GM18861 (cell line): Measurements from ENCODE around the gene GMCL2.

ENCODE experiments used
- ATAC-seq: cut with Tn5 transposase; IDR thresholded peaks from one replicate; pipeline ENCODE4 v1.9.1; 2021; ENCODE audit not compliant: unreplicated experiment

The GMCL2 gene

DNA sequence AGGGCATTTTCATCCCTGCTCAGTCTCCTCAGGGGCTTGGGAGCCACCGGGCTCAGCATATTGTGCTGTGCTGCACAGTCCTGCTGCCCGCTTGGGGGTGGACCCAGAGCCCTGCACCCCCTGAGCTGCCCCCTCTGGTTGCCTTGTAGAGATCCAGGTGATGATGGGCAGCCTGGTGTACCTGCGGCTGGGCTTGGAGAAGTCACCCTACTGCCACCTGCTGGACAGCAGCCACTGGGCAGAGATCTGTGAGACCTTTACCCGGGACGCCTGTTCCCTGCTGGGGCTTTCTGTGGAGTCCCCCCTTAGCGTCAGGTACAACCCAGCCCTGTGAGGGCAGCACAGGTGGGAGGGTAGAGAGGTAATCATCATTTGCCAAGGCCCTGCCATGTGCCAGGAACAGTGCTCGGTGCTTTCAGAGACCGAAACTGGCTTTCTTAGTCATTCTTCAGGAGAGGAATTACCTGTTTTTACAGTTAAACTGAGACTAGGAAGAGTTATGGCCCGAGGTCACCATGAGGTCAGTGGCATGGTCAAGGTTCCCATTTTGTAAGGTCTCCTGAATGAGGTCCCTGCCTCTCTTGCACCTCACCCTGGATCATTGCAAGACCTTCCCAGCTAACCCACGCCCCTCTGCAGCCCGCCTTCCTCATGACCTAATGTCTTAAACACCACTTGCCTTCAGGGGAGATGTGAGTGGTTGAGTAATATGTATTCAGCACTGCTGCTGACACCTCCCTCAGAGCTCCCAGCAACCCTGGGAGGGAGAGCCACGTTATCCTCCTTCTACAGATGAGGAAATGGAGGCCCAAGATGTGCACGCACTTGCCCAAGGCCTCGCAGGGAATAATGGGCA is 41.0 kb downstream of the GMCL2 start:
- no peak for ATAC-seq

DNA sequence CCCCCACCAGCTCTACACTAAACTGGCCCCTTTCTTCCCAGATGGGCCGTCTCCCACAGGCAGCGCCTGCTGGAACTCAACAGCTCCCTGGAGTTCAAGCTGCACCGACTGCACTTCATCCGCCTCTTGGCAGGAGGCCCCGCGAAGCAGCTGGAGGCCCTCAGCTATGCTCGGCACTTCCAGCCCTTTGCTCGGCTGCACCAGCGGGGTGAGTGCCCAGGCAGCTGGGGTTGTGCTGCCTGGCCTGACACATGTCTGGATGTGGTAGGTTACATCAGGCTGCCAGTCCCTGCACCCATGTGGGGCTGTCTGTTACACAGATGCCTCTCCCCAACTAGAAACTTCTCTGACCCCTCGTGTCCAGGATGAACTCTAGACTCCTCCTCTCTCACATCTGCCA is 43.3 kb downstream of the GMCL2 start:
- ATAC-seq: no peak

DNA sequence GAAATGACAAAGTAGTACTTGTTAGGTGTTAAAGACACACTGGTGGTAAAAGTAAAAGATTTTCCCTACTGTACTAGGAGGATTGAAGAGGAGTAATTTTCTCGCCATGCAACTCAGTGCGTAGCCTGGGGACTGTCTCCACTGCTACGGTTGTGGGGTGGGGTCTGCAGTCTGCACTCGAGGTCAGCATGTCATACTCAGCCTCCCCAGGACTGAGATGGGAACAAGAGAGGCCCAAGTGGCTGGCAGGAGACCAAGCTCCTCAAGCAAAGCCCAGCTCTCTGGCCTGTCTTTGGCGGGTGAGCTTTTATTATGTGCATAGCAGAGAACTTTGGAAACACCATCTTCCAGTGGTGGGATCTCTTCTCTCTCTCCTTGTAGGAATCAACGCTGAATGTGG is 43.9 kb downstream of the GMCL2 start:
- no peak for ATAC-seq

DNA sequence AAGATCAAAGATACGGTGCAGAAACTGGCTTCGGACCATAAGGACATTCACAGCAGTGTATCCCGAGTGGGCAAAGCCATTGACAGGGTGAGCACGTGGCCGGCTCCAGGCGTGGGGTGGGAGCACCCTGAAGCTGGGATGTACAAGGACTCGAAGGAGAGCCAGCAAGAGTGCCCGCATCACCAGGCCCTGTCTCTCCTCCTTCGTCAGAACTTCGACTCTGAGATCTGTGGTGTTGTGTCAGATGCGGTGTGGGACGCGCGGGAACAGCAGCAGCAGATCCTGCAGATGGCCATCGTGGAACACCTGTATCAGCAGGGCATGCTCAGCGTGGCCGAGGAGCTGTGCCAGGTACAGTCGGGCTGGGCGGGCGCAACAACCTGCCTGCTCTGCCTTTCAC is 44.5 kb downstream of the GMCL2 start:
- ATAC-seq: no peak

DNA sequence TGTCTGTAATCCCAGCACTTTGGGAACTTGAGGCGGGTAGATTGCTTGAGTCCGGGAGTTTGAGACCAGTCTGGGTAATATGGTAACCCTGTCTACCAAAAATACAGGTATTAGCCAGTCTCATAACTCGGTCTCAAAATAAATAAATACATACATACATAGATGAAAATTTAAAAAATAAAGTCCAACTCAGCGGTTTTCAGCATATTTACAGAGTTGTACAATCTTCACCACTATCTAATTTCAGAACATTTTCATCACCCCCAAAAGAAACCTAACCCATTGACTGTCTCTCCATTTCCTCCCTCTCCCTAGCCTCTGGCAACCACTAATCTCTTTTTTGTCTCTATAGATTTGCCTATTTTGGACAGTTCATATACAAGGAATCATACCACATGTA is 45.6 kb downstream of the GMCL2 start:
- no peak for ATAC-seq

DNA sequence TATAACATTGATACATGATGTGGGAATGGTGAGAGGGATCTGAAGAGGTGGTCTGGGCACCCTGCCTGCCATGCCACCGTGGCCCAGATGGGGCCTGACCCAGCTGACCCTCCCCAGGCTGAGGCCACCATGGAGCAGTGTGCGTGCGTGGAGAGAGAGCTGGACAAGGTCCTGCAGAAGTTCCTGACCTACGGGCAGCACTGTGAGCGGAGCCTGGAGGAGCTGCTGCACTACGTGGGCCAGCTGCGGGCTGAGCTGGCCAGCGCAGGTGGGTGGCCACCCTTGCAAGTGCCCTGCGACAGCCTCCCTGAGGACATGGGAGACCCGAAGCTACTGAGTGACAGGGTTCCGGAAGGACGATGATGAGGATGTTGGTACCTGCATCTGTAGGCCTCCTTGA is 49.2 kb downstream of the GMCL2 start:
- ATAC-seq: no peak

DNA sequence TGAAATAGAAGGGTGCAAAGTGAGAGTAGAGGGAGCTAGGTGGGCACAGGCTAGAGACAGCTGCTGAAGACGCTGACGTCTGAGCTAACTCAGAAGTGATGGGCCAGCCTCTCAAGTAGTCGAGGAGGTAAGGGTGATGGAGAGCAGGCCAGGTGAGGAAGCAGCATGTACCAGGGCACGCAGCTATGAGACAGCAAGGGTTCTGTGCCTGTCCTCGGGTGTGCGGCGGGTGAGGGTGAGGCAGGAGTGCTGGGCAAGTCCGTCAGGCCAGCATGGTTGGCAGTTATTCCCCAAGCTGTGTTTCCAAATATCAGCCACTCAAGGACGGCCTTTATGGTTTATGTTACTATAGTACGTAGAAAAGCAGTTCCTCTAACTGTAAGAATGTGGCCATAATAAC is 50.2 kb downstream of the GMCL2 start:
- ATAC-seq: no peak
